SIG-M5 treated with dmso at 0.1 percent for 504 hours (cell line): ENCODE measurements around the gene NCL.
A peak's percentile ranks its signal among the peaks of the same experiment; 100 is the strongest.
"Not testable (repeated sequence)": the region's sequence is repeated elsewhere in the genome, so short reads cannot be mapped to it uniquely, and the experiment has no call there.

Experiments used
- DNase-seq: peaks from one replicate; lab custom pipeline; 2025; ENCODE audit not compliant: unreplicated experiment; lab: John Stamatoyannopoulos, UW

Gene NCL

GRCh38 chr2:231433990-231434389 lies 30.3 kb downstream of the NCL start:
- no peak for DNase-seq

- DNase-seq: no peak
Measured at GRCh38 chr2:231431606-231432005, 32.7 kb downstream of the NCL start.

GRCh38 chr2:231430437-231430836 lies 33.8 kb downstream of the NCL start:
- DNase-seq: not testable (repeated sequence)

GRCh38 chr2:231429901-231430300 lies 34.4 kb downstream of the NCL start:
- no peak for DNase-seq

- no peak for DNase-seq
Measured at GRCh38 chr2:231429152-231429551, 35.1 kb downstream of the NCL start.

- no peak for DNase-seq
Measured at GRCh38 chr2:231427116-231427515, 37.2 kb downstream of the NCL start.

GRCh38 chr2:231425811-231426703 lies 38.2 kb downstream of the NCL start:
- no peak for DNase-seq

- DNase-seq: no peak
Measured at GRCh38 chr2:231425291-231425810, 38.9 kb downstream of the NCL start.

- no peak for DNase-seq
Measured at GRCh38 chr2:231423176-231423575, 41.1 kb downstream of the NCL start.

GRCh38 chr2:231422056-231422455 lies 42.2 kb downstream of the NCL start:
- no peak for DNase-seq

GRCh38 chr2:231421051-231421580 lies 43.2 kb downstream of the NCL start:
- no peak for DNase-seq

GRCh38 chr2:231418820-231419640 lies 45.3 kb downstream of the NCL start:
- DNase-seq: no peak

GRCh38 chr2:231415029-231415428 lies 49.3 kb downstream of the NCL start:
- no peak for DNase-seq

- DNase-seq: no peak
Measured at GRCh38 chr2:231413921-231414476, 50.3 kb downstream of the NCL start.

- no peak for DNase-seq
Measured at GRCh38 chr2:231413456-231413855, 50.8 kb downstream of the NCL start.

GRCh38 chr2:231412618-231412963 lies 51.7 kb downstream of the NCL start:
- DNase-seq: no peak

- DNase-seq: peak; percentile 77
Measured at GRCh38 chr2:231411831-231412617, 52.3 kb downstream of the NCL start.

- DNase-seq: no peak
Measured at GRCh38 chr2:231411237-231411636, 53.0 kb downstream of the NCL start.

- DNase-seq: no peak
Measured at GRCh38 chr2:231410293-231411004, 53.8 kb downstream of the NCL start.

- DNase-seq: no peak
Measured at GRCh38 chr2:231409776-231410175, 54.5 kb downstream of the NCL start.
